ENCODE measurements around the gene ABCA9.

ABCA9 gene

DNA sequence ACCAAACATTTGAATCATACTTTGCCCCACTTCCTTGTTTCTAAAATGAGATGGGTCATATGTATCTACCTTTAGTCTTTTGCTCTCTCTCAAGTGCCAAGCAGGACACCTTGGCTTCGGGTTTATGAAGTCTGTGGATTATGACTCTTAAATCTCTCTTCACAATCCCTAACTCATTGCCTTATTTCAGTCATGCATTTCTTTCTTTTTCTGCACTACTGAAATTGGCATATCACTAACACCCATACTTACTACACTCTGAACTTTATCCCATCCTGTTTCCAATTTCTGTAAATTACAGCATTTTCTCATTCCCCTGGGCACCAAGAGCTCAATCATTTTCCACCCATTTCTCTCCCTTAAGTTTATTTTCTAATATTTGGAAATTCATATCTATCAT is 42.0 kb downstream of the ABCA9 start:
- no peak for TF ChIP-seq POLR2AphosphoS5 (IDR thresholded peaks at IDR 0.05; ENCODE audit: low read depth, low read length)

DNA sequence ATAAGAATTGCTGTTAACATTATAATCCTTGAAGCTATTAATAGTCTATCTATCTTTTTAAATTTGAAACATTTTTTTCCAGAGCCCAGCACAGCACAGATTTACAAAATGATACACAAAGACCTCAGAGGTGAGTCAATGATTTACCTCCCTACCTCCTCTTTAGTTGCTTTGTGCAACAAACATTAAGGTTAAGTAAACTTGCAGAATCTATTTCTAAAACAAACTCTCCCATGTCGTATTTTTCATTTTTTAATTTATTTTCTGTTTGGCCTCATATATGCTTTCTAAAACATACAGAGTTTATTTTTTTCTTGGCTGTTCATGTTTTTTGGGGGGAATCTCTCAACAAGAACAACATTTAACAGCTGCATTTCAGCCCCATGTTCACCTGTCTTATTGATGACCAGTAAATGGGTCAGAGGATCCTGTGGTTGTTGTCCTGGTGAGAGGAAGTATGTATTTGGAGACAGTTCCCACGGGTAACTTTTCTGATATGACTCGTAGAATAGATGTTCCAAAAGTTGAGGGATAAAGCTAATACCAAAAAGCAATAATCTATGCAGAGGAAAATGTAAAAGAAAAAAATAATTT is 42.6 kb downstream of the ABCA9 start:
- no peak for TF ChIP-seq POLR2AphosphoS5 (IDR thresholded peaks at IDR 0.05; ENCODE audit: low read depth, low read length)
- TF ChIP-seq FOXP2 (optimal IDR thresholded peaks at IDR 0.05; ENCODE audit: borderline replicate concordance, extremely low read depth, extremely low read length, insufficient read depth): no peak
- TF ChIP-seq, protein P1, sequence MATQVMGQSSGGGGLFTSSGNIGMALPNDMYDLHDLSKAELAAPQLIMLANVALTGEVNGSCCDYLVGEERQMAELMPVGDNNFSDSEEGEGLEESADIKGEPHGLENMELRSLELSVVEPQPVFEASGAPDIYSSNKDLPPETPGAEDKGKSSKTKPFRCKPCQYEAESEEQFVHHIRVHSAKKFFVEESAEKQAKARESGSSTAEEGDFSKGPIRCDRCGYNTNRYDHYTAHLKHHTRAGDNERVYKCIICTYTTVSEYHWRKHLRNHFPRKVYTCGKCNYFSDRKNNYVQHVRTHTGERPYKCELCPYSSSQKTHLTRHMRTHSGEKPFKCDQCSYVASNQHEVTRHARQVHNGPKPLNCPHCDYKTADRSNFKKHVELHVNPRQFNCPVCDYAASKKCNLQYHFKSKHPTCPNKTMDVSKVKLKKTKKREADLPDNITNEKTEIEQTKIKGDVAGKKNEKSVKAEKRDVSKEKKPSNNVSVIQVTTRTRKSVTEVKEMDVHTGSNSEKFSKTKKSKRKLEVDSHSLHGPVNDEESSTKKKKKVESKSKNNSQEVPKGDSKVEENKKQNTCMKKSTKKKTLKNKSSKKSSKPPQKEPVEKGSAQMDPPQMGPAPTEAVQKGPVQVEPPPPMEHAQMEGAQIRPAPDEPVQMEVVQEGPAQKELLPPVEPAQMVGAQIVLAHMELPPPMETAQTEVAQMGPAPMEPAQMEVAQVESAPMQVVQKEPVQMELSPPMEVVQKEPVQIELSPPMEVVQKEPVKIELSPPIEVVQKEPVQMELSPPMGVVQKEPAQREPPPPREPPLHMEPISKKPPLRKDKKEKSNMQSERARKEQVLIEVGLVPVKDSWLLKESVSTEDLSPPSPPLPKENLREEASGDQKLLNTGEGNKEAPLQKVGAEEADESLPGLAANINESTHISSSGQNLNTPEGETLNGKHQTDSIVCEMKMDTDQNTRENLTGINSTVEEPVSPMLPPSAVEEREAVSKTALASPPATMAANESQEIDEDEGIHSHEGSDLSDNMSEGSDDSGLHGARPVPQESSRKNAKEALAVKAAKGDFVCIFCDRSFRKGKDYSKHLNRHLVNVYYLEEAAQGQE (IDR thresholded peaks at IDR 0.05; ENCODE audit: insufficient read depth in 1 of 2, low read depth in 2 of 2, low read length in 2 of 2): no peak
- TF ChIP-seq TAF1 (IDR thresholded peaks at IDR 0.05; ENCODE audit: borderline replicate concordance, insufficient read depth, low read length): no peak
- TF ChIP-seq SIN3A (IDR thresholded peaks at IDR 0.05; ENCODE audit: borderline replicate concordance, insufficient read depth, low read length): no peak

DNA sequence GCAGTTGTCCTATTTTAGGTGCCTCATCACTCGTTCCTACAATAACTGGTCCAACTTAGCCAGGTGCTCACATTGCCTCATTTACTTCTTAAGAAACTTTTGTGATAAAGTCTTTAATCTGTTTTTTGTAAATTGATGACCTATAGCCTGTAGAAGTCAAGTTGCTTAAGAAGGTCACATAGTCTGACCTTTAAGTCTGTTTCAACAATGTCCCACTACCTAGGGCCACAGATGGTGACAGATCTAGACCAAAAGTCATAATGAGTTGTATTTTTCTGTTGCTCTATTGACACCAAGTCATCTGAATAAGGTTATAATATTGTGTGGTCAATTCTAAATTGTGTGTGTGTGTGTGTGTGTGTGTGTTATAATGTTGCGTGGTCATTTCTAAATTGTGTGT is 45.1 kb downstream of the ABCA9 start:
- no peak for TF ChIP-seq POLR2AphosphoS5 (IDR thresholded peaks at IDR 0.05; ENCODE audit: low read depth, low read length)

DNA sequence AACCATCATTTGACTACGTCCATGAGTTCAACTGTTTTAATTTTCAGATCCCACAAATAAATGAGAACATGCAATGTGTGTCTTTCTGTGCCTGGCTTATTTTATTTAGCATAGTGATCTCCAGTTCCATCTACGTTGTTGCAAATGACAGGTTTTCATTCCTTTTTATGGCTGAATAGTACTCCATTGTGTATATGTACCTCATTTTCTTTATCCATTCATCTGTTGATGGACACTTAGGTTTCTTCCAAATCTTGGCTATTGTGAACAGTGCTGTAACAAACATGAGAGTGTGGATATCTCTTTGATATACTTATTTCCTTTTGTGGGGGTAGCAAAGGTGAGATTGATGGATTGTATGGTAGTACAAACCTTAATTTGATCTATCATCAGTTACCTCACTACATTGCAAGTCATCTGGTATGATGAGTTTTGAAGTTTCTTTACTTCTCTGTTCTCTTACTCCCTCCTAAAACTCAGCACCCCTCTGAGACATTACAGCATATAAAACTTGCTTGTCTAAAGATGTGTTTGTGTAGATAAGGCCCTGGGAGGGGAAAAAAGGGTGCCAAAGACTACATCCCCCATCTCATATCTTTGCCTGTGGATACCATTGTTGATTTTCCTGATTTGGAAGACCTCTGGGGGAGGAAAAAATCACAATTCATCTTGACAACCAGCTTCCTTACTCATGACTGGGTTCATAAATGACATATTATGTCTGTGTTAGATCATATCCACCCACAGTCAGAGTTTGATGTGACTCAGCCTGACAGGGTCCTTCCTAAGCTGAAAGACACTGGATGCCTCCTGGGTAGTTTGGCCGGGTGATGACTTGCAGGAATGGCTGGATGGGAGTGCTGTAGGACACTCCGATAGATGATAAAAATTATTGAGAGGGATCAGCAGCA is 47.6 kb downstream of the ABCA9 start:
- peak; percentile 11; the same call in 1 of the 2 replicates for TF ChIP-seq TAF1 (IDR thresholded peaks at IDR 0.05; ENCODE audit: borderline replicate concordance, insufficient read depth, low read length)
- TF ChIP-seq FOXP2 (optimal IDR thresholded peaks at IDR 0.05; ENCODE audit: borderline replicate concordance, extremely low read depth, extremely low read length, insufficient read depth): no peak

DNA sequence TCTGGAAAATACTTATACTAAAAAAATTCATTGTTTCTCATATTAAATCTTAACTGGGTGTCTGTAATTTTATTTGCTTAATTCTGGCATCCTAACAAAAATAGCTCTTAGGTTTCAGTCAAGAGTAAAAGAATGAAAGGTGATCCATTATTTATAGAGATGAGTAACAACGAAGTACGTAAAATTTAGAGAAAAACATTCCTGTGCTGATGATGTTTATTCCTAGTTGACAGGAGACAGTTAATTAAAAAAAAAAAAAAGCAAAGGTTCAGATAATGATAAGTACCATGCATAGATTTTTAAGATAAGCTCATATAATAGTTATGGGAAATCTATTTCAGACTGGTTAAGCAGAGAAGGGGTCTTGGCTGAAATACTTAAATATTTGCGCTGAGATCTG is 50.8 kb downstream of the ABCA9 start:
- TF ChIP-seq TAF1 (IDR thresholded peaks at IDR 0.05; ENCODE audit: borderline replicate concordance, insufficient read depth, low read length) (no peak), POLR2AphosphoS5 (IDR thresholded peaks at IDR 0.05; ENCODE audit: low read depth, low read length) (no peak), FOXP2 (optimal IDR thresholded peaks at IDR 0.05; ENCODE audit: borderline replicate concordance, extremely low read depth, extremely low read length, insufficient read depth) (no peak), SIN3A (IDR thresholded peaks at IDR 0.05; ENCODE audit: borderline replicate concordance, insufficient read depth, low read length) (no peak)
- TF ChIP-seq, protein P1 (IDR thresholded peaks at IDR 0.05; ENCODE audit: insufficient read depth in 1 of 2, low read depth in 2 of 2, low read length in 2 of 2): no peak

DNA sequence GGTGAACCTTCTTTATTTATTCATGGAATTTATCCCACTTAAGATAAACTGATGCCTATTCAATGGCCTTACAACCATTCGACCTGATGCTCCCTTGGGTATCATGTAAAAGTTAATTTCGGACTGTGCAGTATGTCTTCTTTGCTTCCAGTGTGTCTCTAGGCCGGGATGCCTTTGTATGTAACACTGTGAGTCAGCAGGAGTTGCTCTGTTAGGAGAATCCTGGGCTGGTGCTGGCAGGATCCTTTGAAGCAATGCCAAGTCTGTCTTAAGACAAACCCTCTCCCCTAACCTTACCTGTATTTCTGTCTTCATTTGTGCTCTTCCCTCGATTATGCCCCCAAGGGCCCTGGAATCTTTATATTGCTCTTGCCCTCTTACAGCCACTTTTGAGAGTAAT is 67.6 kb downstream of the ABCA9 start:
- TF ChIP-seq POLR2AphosphoS5 (IDR thresholded peaks at IDR 0.05; ENCODE audit: low read depth, low read length) (no peak), SIN3A (IDR thresholded peaks at IDR 0.05; ENCODE audit: borderline replicate concordance, insufficient read depth, low read length) (no peak), FOXP2 (optimal IDR thresholded peaks at IDR 0.05; ENCODE audit: borderline replicate concordance, extremely low read depth, extremely low read length, insufficient read depth) (no peak)
- TF ChIP-seq, protein P1 (IDR thresholded peaks at IDR 0.05; ENCODE audit: insufficient read depth in 1 of 2, low read depth in 2 of 2, low read length in 2 of 2): no peak

Data from PFSK-1 (cell line).